MCF 10A (cell line): ENCODE data around the gene DYNC1H1. TPM values are rescaled to one million over a fixed set of nuclear protein-coding genes. Genes with fewer than 3 reads are reported as not detected.

Experiments used
- BruUV-seq: library from RNA; stranded (reverse); fragments of 400-500 nt; replicated peaks from 2 replicates; lab custom pipeline; 2021; lab: Mats Ljungman, UMichigan
- CTCF ChIA-PET: fragments of 300-600 bp; sonication (Branson Sonifier 250); formaldehyde crosslinking; extraction: SDS; loops from one replicate; lab custom pipeline; 2021; ENCODE audit warnings: antibody characterized with exemption, inconsistent platforms; lab: Yijun Ruan, JAX
- POLR2A ChIA-PET: fragments of 300-600, 350-650 bp; sonication (Branson Sonifier 250); formaldehyde crosslinking; extraction: SDS; loops from one replicate; lab custom pipeline; 2020; ENCODE audit warnings: antibody characterized with exemption, inconsistent platforms; lab: Yijun Ruan, JAX
- DNase-seq: peaks from one replicate; pipeline ENCODE4 v3.0.0-alpha.2; 2018; ENCODE audit not compliant: unreplicated experiment
- H3K27ac Mint-ChIP-seq: one replicate; pipeline ENCODE4 v1.8.0; 2022; ENCODE audit warnings: mild to moderate bottlenecking, low read depth, mixed read lengths; ENCODE audit not compliant: unreplicated experiment
- H3K27me3 Mint-ChIP-seq: one replicate; pipeline ENCODE4 v1.8.0; 2022; ENCODE audit warnings: mixed read lengths; ENCODE audit not compliant: insufficient read depth, unreplicated experiment
- H3K36me3 Mint-ChIP-seq: one replicate; pipeline ENCODE4 v1.8.0; 2022; ENCODE audit warnings: mild to moderate bottlenecking, moderate library complexity, mixed read lengths; ENCODE audit not compliant: insufficient read depth, unreplicated experiment
- H3K4me1 Mint-ChIP-seq: one replicate; pipeline ENCODE4 v1.8.0; 2022; ENCODE audit warnings: mixed read lengths; ENCODE audit not compliant: insufficient read depth, unreplicated experiment
- H3K4me3 Mint-ChIP-seq: one replicate; pipeline ENCODE4 v1.8.0; 2022; ENCODE audit warnings: mild to moderate bottlenecking, moderate library complexity, mixed read lengths; ENCODE audit not compliant: unreplicated experiment
- H3K9me3 Mint-ChIP-seq: one replicate; pipeline ENCODE4 v1.8.0; 2022; ENCODE audit warnings: mixed read lengths; ENCODE audit not compliant: unreplicated experiment
- intact Hi-C: fragments of 100-400 bp; cut with micrococcal nuclease; formaldehyde crosslinking; loops from 2 replicates; pipeline ENCODE4 v1.14.1; 2022
- total RNA-seq: library from RNA; stranded (reverse); gene quantifications from 2 replicates; pipeline ENCODE4 v1.2.3, GENCODE V29; 2022
- TF ChIP-seq, protein P1 (sequence below): fragments of 200-600 bp; IDR thresholded peaks from one replicate; pipeline ENCODE4 v1.8.0; 2022; ENCODE audit warnings: antibody characterized with exemption, mild to moderate bottlenecking; ENCODE audit not compliant: unreplicated experiment

Gene DYNC1H1
- total RNA-seq, 1 experiment from 2014 or later: 704 TPM

DNA sequence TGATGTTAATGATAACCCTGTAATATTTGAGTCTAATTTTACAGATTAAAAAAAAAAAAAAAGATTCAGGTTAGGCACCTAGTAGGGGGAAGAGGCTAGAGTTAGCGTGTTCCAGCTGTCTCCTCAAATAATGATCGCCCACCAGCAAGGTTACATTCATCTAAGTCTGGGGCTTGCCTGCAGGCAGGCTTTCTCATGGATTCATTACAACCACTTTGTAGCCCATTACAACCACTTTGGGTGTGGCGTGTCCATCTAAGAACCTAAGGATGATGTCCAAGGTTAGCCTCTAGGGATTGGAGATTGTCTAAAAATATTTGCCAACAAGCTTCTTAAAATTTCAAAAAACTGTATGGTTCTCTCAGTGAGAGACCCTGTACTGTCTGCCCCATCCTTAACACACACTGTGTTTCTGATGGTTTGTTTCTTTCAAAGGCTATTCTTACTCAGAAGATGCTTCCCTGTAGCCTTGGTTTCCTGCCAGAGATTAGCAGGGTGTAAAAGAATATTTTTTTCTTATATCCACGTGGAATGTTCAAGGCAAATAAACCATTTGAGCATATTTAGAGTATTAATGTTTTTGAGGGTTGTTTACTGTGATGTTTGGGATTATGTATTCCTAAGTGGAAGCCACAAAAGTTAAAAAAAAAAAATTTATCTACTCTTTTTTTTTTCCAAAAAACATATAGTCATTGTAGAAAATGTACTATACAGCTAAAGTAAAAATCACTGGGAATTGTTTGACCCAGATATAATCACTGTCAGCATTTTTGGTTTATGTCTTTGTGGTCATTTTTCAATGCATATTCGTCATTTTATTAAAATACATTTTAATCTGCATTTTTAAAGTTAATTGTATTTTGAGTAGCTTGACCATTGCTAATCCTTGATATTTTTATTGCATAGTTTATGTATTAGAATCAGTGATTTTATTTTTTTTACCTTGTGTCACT lies 1.7 kb downstream of the DYNC1H1 start:
- Mint-ChIP-seq H3K27ac (peak overlapping the region; percentile 74), H3K9me3 (no peaks in the 10 kb centered on the region), H3K27me3 (no peaks in the 10 kb centered on the region), H3K4me3 (peak overlapping the region; percentile 83), H3K36me3 (peaks cover 30% of the 10 kb centered on the region), H3K4me1 (peaks cover 38% of the 10 kb centered on the region)
- BruUV-seq: TSS peak; percentile 36
- POLR2A ChIA-PET: interaction anchor here (0.5 to 4.0 kb wide), 20 partner anchors 7 to 1584 kb away, joined by 3 to 34 read pairs (median 4); partner anchors contain the start of gene PPP2R5C
- intact Hi-C loops: loop anchor here (2.0 kb wide), 1 partner anchor 63 kb away; no protein-coding TSS in a partner anchor
- peak; percentile 29 for DNase-seq
- CTCF ChIA-PET: interaction anchor here (0.6 to 1.4 kb wide), 7 partner anchors 13 to 1699 kb away, joined by 3 to 5 read pairs (median 3); no protein-coding TSS in a partner anchor
- TF ChIP-seq, protein P1, sequence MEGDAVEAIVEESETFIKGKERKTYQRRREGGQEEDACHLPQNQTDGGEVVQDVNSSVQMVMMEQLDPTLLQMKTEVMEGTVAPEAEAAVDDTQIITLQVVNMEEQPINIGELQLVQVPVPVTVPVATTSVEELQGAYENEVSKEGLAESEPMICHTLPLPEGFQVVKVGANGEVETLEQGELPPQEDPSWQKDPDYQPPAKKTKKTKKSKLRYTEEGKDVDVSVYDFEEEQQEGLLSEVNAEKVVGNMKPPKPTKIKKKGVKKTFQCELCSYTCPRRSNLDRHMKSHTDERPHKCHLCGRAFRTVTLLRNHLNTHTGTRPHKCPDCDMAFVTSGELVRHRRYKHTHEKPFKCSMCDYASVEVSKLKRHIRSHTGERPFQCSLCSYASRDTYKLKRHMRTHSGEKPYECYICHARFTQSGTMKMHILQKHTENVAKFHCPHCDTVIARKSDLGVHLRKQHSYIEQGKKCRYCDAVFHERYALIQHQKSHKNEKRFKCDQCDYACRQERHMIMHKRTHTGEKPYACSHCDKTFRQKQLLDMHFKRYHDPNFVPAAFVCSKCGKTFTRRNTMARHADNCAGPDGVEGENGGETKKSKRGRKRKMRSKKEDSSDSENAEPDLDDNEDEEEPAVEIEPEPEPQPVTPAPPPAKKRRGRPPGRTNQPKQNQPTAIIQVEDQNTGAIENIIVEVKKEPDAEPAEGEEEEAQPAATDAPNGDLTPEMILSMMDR: no peak

DNA sequence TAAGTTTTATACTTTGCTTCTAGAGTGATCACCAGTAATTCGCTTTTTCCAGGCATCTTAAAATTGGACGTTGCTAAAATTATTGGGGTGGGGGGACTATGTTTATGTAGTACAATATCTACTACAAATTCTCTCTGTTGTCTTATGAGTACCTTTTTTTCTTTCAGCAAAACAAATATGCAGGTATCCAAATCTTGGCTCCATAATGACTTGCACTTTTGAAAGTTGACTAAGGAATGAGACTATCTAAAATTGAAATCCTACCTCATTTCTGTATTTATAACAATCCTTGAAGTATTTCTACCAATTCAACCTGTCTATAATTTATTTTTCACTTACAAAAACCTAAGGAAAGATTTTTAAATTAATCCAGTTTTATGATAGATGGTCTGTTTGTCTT lies 2.4 kb downstream of the DYNC1H1 start:
- Mint-ChIP-seq H3K9me3 (no peaks in the 10 kb centered on the region), H3K4me1 (peaks cover 33% of the 10 kb centered on the region), H3K27ac (peak overlapping the region; percentile 61), H3K36me3 (peaks cover 30% of the 10 kb centered on the region), H3K27me3 (no peaks in the 10 kb centered on the region), H3K4me3 (peak overlapping the region; percentile 60)
- intact Hi-C loops: no loop called here
- ChIA-PET CTCF (interaction anchor here (0.6 to 1.4 kb wide), 5 partner anchors 16 to 1700 kb away, joined by 3 to 5 read pairs (median 4); no protein-coding TSS in a partner anchor), POLR2A (interaction anchor here (1.0 to 4.0 kb wide), 8 partner anchors 12 to 206 kb away, joined by 3 to 29 read pairs (median 10); partner anchors contain the start of gene PPP2R5C)
- TF ChIP-seq, protein P1: no peak
- BruUV-seq: no TSS peak
- DNase-seq: no peak

DNA sequence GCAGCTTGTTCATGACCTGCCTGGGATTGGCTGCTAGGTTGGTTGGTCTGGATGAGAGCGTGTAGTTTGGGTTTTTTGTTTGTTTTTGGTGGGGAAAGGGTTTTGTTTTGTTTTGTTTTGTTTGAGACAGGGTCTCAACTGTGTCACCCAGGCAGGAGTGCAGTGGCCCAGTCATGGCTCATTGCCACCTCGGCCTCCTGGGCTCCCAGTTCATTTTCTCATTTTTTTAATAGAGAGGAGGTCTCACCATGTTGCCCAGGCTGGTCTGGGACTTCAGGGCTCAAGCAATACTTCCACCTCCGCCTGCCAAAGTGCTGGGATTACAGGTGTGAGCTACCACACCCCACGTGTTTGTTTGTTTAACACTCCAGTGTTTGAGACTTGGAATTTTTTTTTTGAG lies 3.8 kb downstream of the DYNC1H1 start:
- Mint-ChIP-seq H3K4me3 (no peak overlapping the region), H3K27ac (peak overlapping the region; percentile 71), H3K36me3 (peaks cover 36% of the 10 kb centered on the region), H3K27me3 (no peaks in the 10 kb centered on the region), H3K4me1 (peaks cover 30% of the 10 kb centered on the region), H3K9me3 (no peaks in the 10 kb centered on the region)
- no peak for DNase-seq
- TF ChIP-seq, protein P1: no peak
- BruUV-seq: no TSS peak
- POLR2A ChIA-PET: interaction anchor here (1.0 to 4.0 kb wide), 6 partner anchors 9 to 349 kb away, joined by 3 to 22 read pairs (median 8); no protein-coding TSS in a partner anchor
- CTCF ChIA-PET: interaction anchor here (0.6 to 0.8 kb wide), 3 partner anchors 125 to 265 kb away, joined by 3 to 5 read pairs (median 3); no protein-coding TSS in a partner anchor
- intact Hi-C loops: no loop called here

DNA sequence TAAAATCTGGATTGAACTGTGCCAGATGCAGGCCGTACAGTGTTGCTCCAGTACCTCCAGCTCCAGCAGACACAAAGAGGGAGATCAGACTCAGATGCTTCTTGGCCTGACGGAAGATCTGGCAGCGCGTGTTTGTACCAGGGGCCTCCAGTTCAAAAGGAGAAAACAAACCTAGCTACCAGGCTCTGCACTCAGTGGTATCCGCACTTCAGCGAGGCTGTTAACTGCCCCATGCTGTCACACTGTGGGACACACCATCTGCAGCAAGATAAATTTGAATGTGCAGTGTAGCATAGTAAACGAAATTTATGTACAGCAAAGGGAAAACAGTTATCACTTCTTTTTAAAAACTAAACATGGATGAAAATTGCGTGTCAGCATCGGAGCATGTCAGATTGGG lies 5.1 kb downstream of the DYNC1H1 start:
- BruUV-seq: no TSS peak
- no peak for DNase-seq
- Mint-ChIP-seq H3K27ac (no peak overlapping the region), H3K4me1 (peaks cover 32% of the 10 kb centered on the region), H3K36me3 (peaks cover 36% of the 10 kb centered on the region), H3K27me3 (no peaks in the 10 kb centered on the region), H3K4me3 (no peak overlapping the region), H3K9me3 (no peaks in the 10 kb centered on the region)
- TF ChIP-seq, protein P1: no peak
- intact Hi-C loops: no loop called here
- POLR2A ChIA-PET: interaction anchor here (1.0 kb wide), 1 partner anchor 207 kb away, joined by 3 read pairs; no protein-coding TSS in a partner anchor
- CTCF ChIA-PET: interaction anchor here (0.5 kb wide), 1 partner anchor 95 kb away, joined by 3 read pairs; no protein-coding TSS in a partner anchor
